GM23248 (cell line): Measurements from ENCODE around the gene PPFIA1. TPM values are rescaled to one million over a fixed set of nuclear protein-coding genes. Genes with fewer than 3 reads are reported as not detected.

ENCODE experiments used
- DNase-seq: peaks from one replicate; pipeline ENCODE4 v3.0.0-alpha.2; 2015
- H2AFZ ChIP-seq: fragments of 200-600 bp; sonication (generic); 2 replicates; pipeline ENCODE4 v1.6.1; 2016; ENCODE audit warnings: antibody characterized with exemption
- H3F3A ChIP-seq: fragments of 200-600 bp; sonication (generic); 2 replicates; pipeline ENCODE4 v1.6.1; 2016; ENCODE audit warnings: mild to moderate bottlenecking, antibody characterized with exemption, mixed run types; ENCODE audit not compliant: insufficient read depth
- H3K27ac ChIP-seq: fragments of 200-600 bp; sonication (generic); 2 replicates; pipeline ENCODE4 v1.5.1; 2016; ENCODE audit warnings: mild to moderate bottlenecking
- H3K27me3 ChIP-seq: fragments of 200-600 bp; sonication (generic); replicated peaks from 2 replicates; pipeline ENCODE4 v1.6.1; 2016; ENCODE audit warnings: mild to moderate bottlenecking; ENCODE audit not compliant: insufficient read depth
- H3K36me3 ChIP-seq: fragments of 200-600 bp; sonication (generic); 2 replicates; pipeline ENCODE4 v1.6.1; 2016; ENCODE audit warnings: low read depth, mild to moderate bottlenecking
- H3K4me1 ChIP-seq: fragments of 200-600 bp; sonication (generic); 2 replicates; pipeline ENCODE4 v1.6.1; 2016; ENCODE audit warnings: mild to moderate bottlenecking; ENCODE audit not compliant: insufficient read depth
- H3K4me2 ChIP-seq: fragments of 200-600 bp; sonication (generic); one replicate; pipeline ENCODE4 v1.6.1; 2016; ENCODE audit warnings: mild to moderate bottlenecking; ENCODE audit not compliant: unreplicated experiment
- H3K4me3 ChIP-seq: fragments of 200-600 bp; sonication (generic); 2 replicates; pipeline ENCODE4 v1.5.1; 2016; ENCODE audit warnings: mild to moderate bottlenecking
- H3K79me2 ChIP-seq: fragments of 200-600 bp; sonication (generic); 2 replicates; pipeline ENCODE4 v1.6.1; 2016; ENCODE audit warnings: mild to moderate bottlenecking; ENCODE audit not compliant: insufficient read depth
- H3K9ac ChIP-seq: fragments of 200-600 bp; sonication (generic); 2 replicates; pipeline ENCODE4 v1.6.1; 2016; ENCODE audit warnings: mild to moderate bottlenecking
- H3K9me2 ChIP-seq: fragments of 200-600 bp; sonication (generic); 2 replicates; pipeline ENCODE4 v1.6.1; 2016; ENCODE audit warnings: mixed run types, mild to moderate bottlenecking, moderate library complexity; ENCODE audit not compliant: insufficient read depth
- H3K9me3 ChIP-seq: fragments of 200-600 bp; sonication (generic); one replicate; pipeline ENCODE4 v1.6.1; 2017; ENCODE audit warnings: low read depth
- H4K20me1 ChIP-seq: fragments of 200-600 bp; sonication (generic); 2 replicates; pipeline ENCODE4 v1.6.0; 2016; ENCODE audit not compliant: insufficient read depth
- EZH2 ChIP-seq: fragments of 200-600 bp; sonication (generic); IDR thresholded peaks from 2 replicates; pipeline ENCODE4 v1.6.1; 2018; ENCODE audit warnings: antibody characterized with exemption, mild to moderate bottlenecking; ENCODE audit not compliant: insufficient read depth, poor library complexity, severe bottlenecking
- EZH2phosphoT487 ChIP-seq: fragments of 200-600 bp; sonication (generic); IDR thresholded peaks from 2 replicates; pipeline ENCODE4 v1.6.1; 2018; ENCODE audit warnings: antibody characterized with exemption, moderate library complexity, mild to moderate bottlenecking, low read depth; ENCODE audit not compliant: insufficient read depth
- WGBS, 2 experiments: methylation state at CpG; one replicate each; pipeline ENCODE4 v1.1.6; 2015 to 2017; ENCODE audit warnings: low lambda C conversion rate in 2 of 2, low coverage in 1 of 2; ENCODE audit errors: missing lambda C conversion rate in 2 of 2; 5-methylcytosine and 5-hydroxymethylcytosine counted together
- in situ Hi-C: fragments of 300-500 bp; cut with MboI; formaldehyde crosslinking; loops from 2 replicates; pipeline ENCODE4 v1.15.0; 2020
- polyA plus RNA-seq: library from polyadenylated mRNA; unstranded; fragments of >200 nt; fragmentation: Nextera tagmentation; extraction: Ambion mirVana; gene quantifications from 2 replicates; pipeline ENCODE4 v1.2.1, GENCODE V29; 2016
- total RNA-seq: library from RNA; depleted of rRNA; stranded (reverse); fragments of >200 nt; shearing (Covaris generic); gene quantifications from 2 replicates; pipeline ENCODE4 v1.2.3, GENCODE V29; 2014

PPFIA1 gene
- total and polyA plus RNA-seq, 2 experiments from 2014 or later: 22.8 to 36.9 TPM

- TF ChIP-seq EZH2phosphoT487 (no peak), EZH2 (no peak)
- no peaks in the 10 kb centered on the region for H3K9me3 ChIP-seq
- no peaks in the 10 kb centered on the region for H3K79me2 ChIP-seq
- H3K27me3 ChIP-seq: no peaks in the 10 kb centered on the region
- H3K9me2 ChIP-seq: no peaks in the 10 kb centered on the region
- no peak overlapping the region for H3K9ac ChIP-seq
- H2AFZ ChIP-seq: no peak overlapping the region
- 95 to 96% methylated on average over 6 of the region's 6 CpGs for WGBS, 2 experiments
- no peak overlapping the region for H3K4me3 ChIP-seq
- H3K27ac ChIP-seq: no peak overlapping the region
- no peak overlapping the region for H3K4me2 ChIP-seq
- no peaks in the 10 kb centered on the region for H3F3A ChIP-seq
- H3K4me1 ChIP-seq: no peaks in the 10 kb centered on the region
- no peak for DNase-seq
- no peaks in the 10 kb centered on the region for H4K20me1 ChIP-seq
- peaks cover 47% of the 10 kb centered on the region for H3K36me3 ChIP-seq
- in situ Hi-C loops: no loop called here
Observed at GRCh38 chr11:70360211-70360610, 89.7 kb downstream of the PPFIA1 start.

- Histone ChIP-seq H3K27ac (no peak overlapping the region), H3K4me2 (no peak overlapping the region), H3K79me2 (0 out of 2 replicates have a peak, but pooled peaks cover 2% of the 10 kb centered on the region), H4K20me1 (no peaks in the 10 kb centered on the region), H3K9me3 (no peaks in the 10 kb centered on the region), H3K9me2 (0 out of 2 replicates have a peak, but pooled peaks cover 2% of the 10 kb centered on the region), H3K4me1 (no peaks in the 10 kb centered on the region), H3K36me3 (peaks cover 25% of the 10 kb centered on the region), H3K27me3 (no peaks in the 10 kb centered on the region), H3K9ac (no peak overlapping the region), H2AFZ (no peak overlapping the region), H3F3A (no peaks in the 10 kb centered on the region), H3K4me3 (no peak overlapping the region)
- TF ChIP-seq EZH2phosphoT487 (no peak), EZH2 (no peak)
- in situ Hi-C loops: no loop called here
- 90 to 96% methylated on average over 2 of the region's 2 CpGs for WGBS, 2 experiments
- no peak for DNase-seq
Observed at GRCh38 chr11:70364178-70364577, 93.7 kb downstream of the PPFIA1 start.

GRCh38 chr11:70364745-70365543, 94.5 kb downstream of the PPFIA1 start:
- no peak overlapping the region for H3K4me3 ChIP-seq

GRCh38 chr11:70365544-70365927, 95.0 kb downstream of the PPFIA1 start:
- in situ Hi-C loops: no loop called here
- DNase-seq: no peak
- H4K20me1 ChIP-seq: no peaks in the 10 kb centered on the region
- no peak for TF ChIP-seq EZH2phosphoT487
- TF ChIP-seq EZH2: no peak
- H3F3A ChIP-seq: no peaks in the 10 kb centered on the region
- no peak overlapping the region for H3K27ac ChIP-seq
- peaks cover 14% of the 10 kb centered on the region; the same call in 1 of the 2 replicates for H3K79me2 ChIP-seq
- H3K4me3 ChIP-seq: no peak overlapping the region
- no peak overlapping the region for H3K9ac ChIP-seq
- H3K4me2 ChIP-seq: no peak overlapping the region
- no peaks in the 10 kb centered on the region for H3K4me1 ChIP-seq
- no peaks in the 10 kb centered on the region for H3K9me3 ChIP-seq
- no peak overlapping the region for H2AFZ ChIP-seq
- 0 out of 2 replicates have a peak, but pooled peaks cover 3% of the 10 kb centered on the region for H3K9me2 ChIP-seq
- H3K36me3 ChIP-seq: peaks cover 21% of the 10 kb centered on the region
- 98 to 99% methylated on average over 3 of the region's 3 CpGs for WGBS, 2 experiments
- no peaks in the 10 kb centered on the region for H3K27me3 ChIP-seq

More at GRCh38 chr11:70364745-70365543, 94.5 kb downstream of the PPFIA1 start:
- H3F3A ChIP-seq: no peaks in the 10 kb centered on the region
- H3K27ac ChIP-seq: no peak overlapping the region
- no peak overlapping the region for H3K9ac ChIP-seq
- no peaks in the 10 kb centered on the region for H3K4me1 ChIP-seq
- no peaks in the 10 kb centered on the region for H3K9me3 ChIP-seq
- H3K9me2 ChIP-seq: 0 out of 2 replicates have a peak, but pooled peaks cover 3% of the 10 kb centered on the region
- no peak for TF ChIP-seq EZH2
- H3K36me3 ChIP-seq: peaks cover 25% of the 10 kb centered on the region
- H3K79me2 ChIP-seq: 0 out of 2 replicates have a peak, but pooled peaks cover 10% of the 10 kb centered on the region
- no peak overlapping the region for H3K4me2 ChIP-seq
- WGBS, 2 experiments: 94 to 96% methylated on average over 25 of the region's 25 CpGs
- no peaks in the 10 kb centered on the region for H3K27me3 ChIP-seq
- H4K20me1 ChIP-seq: no peaks in the 10 kb centered on the region
- in situ Hi-C loops: no loop called here
- DNase-seq: no peak
- H2AFZ ChIP-seq: no peak overlapping the region
